GM10847 (cell line): Measurements from ENCODE around the gene ZNF322.

Experiments
- POLR2A ChIP-seq: IDR thresholded peaks from 2 replicates; pipeline ENCODE4 v1.6.1; 2011; ENCODE audit not compliant: insufficient read length; ENCODE audit errors: extremely low read depth

ZNF322 gene

DNA sequence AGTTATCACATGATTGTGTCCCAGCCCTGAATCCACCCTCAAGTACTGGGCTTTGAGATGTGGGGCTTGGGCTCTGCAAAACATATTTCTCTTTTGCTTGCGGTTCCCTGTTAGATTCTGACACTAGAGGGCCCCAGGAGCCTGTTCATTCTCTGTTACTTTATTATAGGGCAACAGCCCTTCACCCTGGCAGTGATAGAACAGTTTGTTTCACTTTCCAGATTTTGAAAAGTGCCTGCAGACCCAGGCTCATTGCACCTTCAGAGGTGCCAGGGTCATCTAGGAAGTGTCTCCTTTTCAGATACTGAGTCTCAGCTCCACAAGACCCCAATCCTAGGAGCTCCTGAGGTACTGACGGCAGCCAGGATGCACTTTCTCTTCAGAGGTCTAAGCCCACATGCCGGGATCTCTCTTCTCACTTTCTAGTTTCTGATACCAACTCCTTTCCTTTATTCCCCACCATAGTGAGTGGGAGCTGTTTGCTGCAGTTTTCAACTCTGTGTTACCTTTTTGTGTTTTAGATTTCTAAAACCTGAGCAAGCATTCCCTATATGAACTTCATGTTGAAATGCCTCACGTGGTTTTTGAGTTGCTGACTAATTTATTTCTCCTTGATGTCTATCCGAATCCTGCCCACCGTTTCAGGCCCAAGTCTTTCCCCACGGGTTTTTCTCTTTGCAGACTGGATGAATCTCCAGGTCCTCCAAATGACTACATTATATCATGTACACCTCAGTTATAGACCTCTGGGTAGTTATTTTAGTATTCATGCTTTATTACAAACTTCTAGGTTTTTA is 51.9 kb downstream of the ZNF322 start:
- no peak for TF ChIP-seq POLR2A

DNA sequence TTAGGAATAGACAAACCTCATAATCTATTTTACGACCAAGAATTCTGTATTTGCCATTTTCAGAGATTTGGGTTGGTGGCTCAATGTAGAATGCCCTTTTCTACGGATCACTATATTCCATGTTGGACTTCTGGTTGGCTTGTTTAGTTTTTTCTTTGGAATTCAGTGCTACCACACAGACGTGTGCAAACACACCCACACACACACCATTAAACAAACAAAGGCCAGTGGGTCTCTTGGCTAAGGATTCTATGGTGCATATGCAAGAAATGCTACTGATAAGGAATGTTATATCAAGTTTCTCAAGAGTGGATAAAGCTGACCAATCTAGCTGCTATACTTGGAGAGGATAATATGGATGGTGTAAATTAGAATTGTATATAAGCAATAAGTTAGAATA is 54.7 kb downstream of the ZNF322 start:
- no peak for TF ChIP-seq POLR2A

DNA sequence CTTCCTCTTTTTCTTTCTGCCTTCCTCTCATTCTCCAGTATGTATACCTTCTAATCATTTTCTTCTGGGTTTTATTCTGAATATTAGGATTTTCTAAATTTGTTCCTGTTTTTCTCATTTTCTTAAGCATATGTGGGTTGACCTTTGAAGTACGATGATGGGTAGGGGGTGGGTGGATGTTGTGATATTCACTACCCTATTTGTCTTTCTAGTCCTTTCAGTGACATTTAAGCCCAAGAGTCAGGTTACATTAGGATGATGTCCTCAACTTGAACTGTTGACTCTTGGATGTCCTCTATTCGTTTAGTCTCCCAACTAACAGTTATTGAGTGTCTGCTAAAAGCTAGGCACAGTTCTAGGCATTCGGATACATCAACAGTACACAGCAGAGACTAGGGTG is 55.5 kb downstream of the ZNF322 start:
- TF ChIP-seq POLR2A, result no peak

DNA sequence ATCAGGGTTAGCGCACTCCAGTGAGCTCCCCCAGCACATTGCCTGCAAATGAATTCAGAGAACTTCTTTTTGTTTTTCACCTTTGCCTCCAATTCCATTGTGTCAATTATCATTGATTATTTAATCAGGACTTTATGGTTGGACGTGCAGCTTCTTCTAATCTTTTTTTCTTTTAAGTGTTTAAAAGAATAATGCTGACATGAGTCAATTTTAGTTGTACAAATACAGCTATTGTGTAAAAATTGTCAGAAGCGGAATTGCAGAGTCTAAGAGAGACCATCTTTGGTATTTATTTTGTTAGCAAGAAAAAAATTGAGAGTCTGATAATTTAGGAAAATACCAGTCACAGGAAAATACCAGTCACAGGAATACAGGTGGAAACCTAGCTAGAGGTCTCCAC is 57.3 kb downstream of the ZNF322 start:
- TF ChIP-seq POLR2A, result no peak

DNA sequence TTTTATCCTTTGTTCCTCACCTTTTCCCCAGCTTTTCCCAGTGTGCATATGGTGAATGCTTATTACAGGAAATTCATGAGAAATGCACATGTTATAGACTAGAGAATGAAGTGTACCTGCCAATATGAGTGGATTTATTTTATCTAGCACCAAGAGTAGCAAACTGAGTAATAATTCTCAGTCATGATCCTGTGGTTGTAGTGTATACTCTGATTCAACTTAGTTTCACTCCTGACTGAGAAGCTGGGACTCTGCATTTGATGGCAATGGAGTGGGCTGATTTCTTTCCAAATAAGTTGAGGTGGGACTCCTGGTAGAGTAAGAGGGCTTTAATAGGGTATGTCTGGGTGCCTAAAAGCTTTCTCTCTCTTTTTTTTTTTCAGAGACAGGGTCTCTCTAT is 58.8 kb downstream of the ZNF322 start:
- TF ChIP-seq POLR2A, result no peak

DNA sequence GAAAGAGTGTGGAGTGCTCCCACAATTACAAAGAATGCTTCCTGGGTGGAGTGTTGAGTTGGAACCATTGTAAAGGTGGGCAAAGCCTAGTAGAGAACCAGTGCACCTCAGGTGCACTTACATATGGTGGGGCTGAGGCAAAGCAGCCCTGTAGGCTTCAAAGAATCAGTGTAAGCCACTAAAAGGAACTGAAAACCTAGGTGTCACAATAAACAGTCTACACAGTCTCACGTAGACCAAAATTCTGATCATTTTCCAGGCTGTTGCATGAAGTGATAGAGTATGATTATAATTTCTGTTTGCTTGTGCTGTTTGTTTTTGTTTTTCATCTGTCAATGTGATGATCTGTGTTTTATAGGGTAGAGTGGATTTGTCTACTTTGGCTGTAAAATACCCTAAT is 60.0 kb downstream of the ZNF322 start:
- no peak for TF ChIP-seq POLR2A

DNA sequence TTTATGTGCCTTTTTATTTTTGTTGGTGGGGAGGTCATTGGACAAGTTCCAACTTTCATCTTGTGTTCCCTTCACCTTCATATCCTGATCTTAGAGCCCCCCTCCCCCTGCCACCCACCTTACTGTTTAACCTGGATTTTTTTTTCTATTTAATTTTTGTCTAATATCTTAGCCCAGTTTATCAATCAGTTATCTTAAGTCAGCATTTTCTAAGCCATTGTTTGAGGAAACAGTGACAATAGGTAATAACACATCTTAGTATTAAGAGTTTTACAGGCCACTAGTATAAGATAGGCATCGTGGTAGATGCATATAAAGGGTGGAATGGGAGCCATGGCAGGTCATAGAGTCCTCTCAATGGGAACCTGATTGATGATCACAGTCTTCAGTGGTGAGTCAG is 60.4 kb downstream of the ZNF322 start:
- TF ChIP-seq POLR2A, result no peak

DNA sequence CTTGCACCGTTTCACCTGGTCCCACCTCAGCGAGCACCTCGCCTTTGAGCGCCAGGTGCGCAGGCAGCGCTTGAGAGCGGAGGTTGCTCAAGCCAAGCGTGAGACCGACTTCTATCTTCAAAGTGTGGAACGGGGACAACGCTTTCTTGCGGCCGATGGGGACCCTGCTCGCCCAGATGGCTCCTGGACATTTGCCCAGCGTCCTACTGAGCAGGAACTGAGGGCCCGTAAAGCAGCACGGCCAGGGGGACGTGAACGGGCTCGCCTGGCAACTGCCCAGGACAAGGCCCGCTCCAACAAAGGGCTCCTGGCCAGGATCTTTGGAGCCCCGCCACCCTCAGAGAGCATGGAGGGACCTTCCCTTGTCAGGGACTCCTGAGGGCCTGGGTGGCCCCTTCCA is 61.3 kb downstream of the ZNF322 start:
- no peak for TF ChIP-seq POLR2A

DNA sequence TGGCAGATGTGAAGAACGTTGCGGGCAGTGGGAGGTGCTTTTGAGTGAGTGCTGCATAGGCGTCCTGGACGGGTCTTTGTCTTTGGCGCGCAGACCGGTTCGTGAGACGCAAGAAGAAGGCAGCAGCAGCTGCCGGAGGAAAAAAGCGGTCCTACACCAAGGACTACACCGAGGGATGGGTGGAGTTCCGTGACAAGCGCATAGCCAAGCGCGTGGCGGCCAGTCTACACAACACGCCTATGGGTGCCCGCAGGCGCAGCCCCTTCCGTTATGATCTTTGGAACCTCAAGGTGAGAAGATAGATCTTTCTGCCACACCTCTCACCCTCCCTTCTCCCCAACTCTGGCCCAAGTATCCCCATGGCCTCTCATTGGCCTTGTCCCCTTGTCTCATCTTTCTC is 61.7 kb downstream of the ZNF322 start:
- TF ChIP-seq POLR2A, result no peak

DNA sequence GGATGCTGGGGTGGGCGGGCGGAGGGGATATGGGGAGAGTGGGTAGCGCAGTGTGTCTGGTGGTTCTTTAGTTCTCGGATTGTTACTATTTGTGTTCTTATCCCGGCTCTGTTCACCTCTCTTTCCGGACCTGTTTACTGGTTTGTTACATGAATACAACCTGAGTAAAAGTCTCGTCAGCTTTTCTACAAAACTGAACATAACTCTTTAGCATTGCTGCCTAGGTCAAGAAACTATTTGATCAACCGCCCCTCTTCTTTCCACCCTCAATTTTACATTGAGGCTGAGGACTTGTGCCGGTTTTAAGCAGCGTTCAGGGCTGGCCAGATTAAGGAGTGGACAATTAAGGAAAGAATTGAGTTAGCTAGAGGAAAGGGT is 62.2 kb downstream of the ZNF322 start:
- TF ChIP-seq POLR2A, result no peak

DNA sequence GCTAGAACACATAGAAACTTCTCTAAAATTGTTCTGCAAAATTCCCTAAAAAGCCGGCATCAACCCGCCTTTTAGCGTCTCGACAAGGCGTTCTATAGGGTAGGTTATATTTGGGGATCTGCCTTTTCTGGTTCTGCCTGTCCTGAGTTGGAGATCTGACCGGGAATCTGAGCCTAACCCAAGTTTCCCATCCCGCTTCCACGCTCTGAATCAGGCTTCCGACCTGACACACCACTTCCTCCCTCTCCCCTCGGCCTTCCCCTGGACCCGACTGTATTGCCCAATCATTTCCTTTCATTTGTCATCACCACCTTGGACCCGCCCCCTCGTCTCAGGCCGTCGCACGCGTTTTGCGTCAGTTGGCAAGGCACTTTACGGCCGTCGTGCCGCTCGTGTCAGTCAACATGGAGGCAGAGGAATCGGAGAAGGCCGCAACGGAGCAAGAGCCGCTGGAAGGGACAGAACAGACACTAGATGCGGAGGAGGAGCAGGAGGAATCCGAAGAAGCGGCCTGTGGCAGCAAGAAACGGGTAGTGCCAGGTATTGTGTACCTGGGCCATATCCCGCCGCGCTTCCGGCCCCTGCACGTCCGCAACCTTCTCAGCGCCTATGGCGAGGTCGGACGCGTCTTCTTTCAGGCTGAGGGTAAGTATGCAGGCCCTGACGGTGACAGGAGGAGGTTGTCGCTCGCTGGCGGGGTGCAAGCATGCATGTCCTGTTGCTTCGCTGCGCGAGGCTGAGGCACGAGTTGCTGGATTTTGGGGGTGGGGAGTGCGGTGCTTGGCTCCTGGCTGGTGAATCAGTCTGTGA is 62.8 kb downstream of the ZNF322 start, which contains the start of gene ABT1:
Gene ABT1, plus strand, starts transcription at position 375 of the 810 bp plus-strand sequence. Its CDS starts 30 bp downstream, at position 405.
- TF ChIP-seq POLR2A, result peak; percentile 69

DNA sequence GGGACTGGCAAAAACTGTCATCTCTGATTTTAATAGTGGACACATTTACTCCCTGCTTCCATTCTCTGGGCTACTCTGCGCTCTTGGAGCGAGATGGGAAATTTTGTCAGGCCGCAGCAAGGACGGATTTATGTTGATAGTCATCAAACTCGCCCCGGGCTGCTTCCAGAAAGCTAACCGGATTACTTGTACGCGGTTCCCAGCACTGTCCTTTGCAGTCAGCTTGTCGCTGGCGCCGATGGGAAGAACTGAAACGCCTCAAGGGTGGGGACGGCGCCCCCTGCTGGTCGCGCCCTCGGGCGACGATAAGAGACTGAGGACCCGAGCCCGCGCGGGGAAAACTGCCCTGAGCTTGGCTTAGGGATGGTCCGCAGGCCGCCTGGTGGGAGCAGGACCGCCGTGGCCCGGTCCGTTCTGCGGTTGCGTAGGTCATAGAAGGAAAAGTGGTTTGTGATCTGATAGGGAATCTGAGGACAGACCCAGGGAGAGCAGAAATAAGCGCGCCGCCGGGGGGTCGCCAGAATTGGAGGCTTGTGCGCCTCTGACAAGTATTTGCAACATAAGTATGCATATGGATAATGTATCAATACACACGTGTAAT is 63.8 kb downstream of the ZNF322 start:
- TF ChIP-seq POLR2A, result no peak

DNA sequence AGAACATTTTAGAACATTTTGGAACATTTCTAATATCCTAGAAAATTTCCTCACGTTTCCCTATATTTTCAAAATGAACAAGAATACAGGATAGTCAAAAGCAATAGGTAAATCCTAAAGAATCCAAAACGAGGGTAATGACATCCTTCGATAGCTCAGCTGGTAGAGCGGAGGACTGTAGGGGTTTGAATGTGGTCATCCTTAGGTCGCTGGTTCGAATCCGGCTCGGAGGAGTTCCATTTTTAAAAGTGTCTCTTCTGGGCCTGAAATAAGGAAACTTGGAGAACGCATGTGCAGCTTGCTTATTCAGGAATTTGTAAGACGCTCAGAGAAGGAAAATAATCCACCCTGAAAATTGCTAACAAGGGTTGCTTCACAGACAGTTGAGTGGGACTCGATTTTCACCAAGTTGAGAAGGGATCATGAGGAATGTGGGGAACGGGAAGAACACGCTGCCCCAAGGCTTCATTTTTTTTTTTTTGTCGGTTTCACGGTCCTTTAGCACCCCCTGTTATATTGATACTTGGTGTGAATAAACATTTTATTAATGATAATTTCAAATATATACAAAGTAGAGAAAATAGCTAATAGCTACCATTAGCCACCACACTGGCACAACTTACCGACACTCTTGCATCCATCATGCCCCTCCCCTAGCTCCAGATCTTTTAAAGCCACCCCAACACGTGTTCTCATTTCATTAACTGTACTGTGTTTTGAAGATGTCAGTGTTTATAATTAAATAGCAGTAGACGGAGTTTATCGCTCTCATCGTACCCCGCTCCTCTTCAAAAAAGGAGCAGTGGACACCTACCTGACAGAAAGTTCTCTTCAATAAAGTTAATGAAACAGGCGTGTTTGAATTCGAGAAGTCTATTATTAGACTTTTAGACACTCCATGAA is 64.6 kb downstream of the ZNF322 start:
- TF ChIP-seq POLR2A, result no peak

DNA sequence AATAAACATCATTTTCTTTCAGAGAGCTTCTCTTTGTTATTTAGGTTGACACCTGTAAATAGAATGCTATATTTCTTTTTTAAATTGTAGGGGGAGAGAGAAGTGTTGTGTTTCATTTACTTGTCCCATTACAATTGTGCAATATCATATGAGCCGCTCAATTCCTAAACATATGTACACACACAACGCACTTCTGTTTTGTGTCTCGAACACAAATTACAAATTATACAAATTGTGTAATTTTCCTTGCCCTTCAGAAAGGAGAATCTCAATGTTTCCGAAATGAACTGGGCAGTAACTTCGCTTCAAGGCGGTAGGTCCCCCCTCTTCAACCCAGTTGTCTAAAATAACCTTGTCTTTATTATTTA is 65.4 kb downstream of the ZNF322 start:
- TF ChIP-seq POLR2A, result no peak
